Omental fat pad (tissue), 4 donors: ENCODE data around the gene HOTAIR. TPM values are rescaled to one million over a fixed set of nuclear protein-coding genes. Genes with fewer than 3 reads are reported as not detected.
A peak's percentile ranks its signal among the peaks of the same experiment; 100 is the strongest.

Experiments used
- ATAC-seq: fragments of 150-250 bp; one replicate; pipeline ENCODE4 v1.9.1; 2016; ENCODE audit warnings: mild to moderate bottlenecking, moderate library complexity; ENCODE audit not compliant: low FRiP score
- DNase-seq: peaks from one replicate; pipeline ENCODE4 v3.0.0-alpha.2; 2019; ENCODE audit warnings: low spot score
- CTCF ChIP-seq, 3 donors: fragments of 450-650 bp; IDR thresholded peaks; one replicate each; pipeline ENCODE4 v1.5.1; 2016 to 2017; ENCODE audit warnings: antibody characterized with exemption in 3 of 3, mild to moderate bottlenecking in 3 of 3, moderate library complexity in 2 of 3
- total RNA-seq, 4 donors: library from RNA; depleted of rRNA; stranded (reverse); fragments of >200 nt; gene quantifications; one replicate each; pipeline ENCODE4 v1.1.0, GENCODE V29; 2016

Gene HOTAIR
- total RNA-seq, 4 donors from 2014 or later = 0.32 TPM; not detected in 3

DNA sequence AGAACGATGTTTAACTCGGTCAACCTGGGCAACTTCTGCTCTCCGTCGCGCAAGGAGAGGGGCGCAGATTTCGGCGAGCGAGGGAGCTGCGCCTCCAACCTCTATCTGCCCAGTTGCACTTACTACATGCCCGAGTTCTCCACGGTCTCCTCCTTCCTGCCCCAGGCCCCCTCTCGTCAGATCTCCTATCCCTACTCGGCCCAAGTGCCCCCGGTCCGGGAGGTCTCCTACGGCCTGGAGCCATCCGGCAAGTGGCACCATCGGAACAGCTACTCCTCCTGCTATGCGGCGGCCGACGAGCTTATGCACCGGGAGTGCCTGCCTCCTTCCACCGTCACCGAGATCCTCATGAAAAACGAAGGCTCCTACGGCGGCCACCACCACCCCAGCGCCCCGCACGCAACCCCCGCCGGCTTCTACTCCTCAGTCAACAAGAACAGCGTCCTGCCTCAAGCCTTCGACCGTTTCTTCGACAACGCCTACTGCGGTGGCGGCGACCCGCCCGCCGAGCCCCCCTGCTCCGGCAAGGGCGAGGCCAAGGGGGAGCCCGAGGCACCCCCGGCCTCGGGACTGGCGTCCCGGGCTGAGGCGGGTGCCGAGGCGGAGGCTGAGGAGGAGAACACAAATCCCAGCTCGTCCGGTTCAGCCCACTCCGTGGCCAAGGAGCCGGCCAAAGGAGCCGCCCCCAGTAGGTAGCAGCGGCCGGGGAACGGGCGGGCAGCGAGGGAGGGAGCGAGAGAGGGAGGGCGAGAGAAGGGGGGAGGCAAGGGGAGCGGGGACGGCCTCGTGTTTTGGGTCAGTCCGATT lies 1.3 kb downstream of the HOTAIR start:
- TF ChIP-seq CTCF (IDR thresholded peaks at IDR 0.05) = no peak
- no peak for DNase-seq
- ATAC-seq = no peak

GRCh38 chr12:53972722-53973235 lies 2.0 kb downstream of the HOTAIR start, which contains the start of gene HOXC11:
TSS of gene HOXC11 (plus strand) at chr12:53973126. CDS start at chr12:53973242, 116 bp downstream.
- TF ChIP-seq CTCF (IDR thresholded peaks at IDR 0.05) = no peak
- no peak for ATAC-seq
- no peak for DNase-seq

DNA sequence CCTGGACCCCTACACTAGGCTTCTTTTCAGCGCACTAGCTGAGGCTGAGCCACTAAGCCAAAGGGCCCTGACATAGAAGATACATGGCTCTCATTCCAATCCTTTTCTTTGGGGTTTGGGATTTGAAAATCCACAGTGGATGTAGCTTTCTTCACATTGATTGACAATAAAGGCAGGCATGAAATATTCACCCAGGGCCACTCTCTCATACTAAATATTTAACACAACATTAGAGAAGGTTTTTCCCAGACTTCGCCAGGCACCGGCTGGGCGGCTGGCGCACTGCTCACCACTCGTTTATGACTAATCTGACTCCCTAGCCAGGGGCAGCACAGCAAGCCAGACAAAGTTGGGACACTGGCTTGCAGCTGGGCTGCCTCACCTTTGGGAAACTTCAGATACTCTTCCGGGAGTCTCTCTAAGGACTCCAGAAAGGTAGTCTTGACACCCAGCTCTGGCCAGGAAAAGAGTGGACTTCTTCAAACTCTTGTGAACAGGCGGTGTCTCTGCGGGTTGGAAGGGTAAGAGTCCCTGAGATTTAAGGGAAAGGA lies 2.5 kb downstream of the HOTAIR start:
- DNase-seq = no peak
- no peak for TF ChIP-seq CTCF (IDR thresholded peaks at IDR 0.05)
- ATAC-seq = peak; percentile 34

- DNase-seq = no peak
- TF ChIP-seq CTCF (IDR thresholded peaks at IDR 0.05) = no peak
These were observed 3.1 kb downstream of the HOTAIR start for GRCh38 chr12:53971686-53972085.

GRCh38 chr12:53971129-53971528 lies 3.6 kb downstream of the HOTAIR start:
- ATAC-seq = no peak
- TF ChIP-seq CTCF (IDR thresholded peaks at IDR 0.05) = no peak
- DNase-seq = no peak

More at GRCh38 chr12:53971686-53972085, 3.1 kb downstream of the HOTAIR start:
- no peak for ATAC-seq

- no peak for TF ChIP-seq CTCF (IDR thresholded peaks at IDR 0.05)
- no peak for ATAC-seq
These were observed 4.3 kb downstream of the HOTAIR start for GRCh38 chr12:53970451-53970850.

More at GRCh38 chr12:53970451-53970850, 4.3 kb downstream of the HOTAIR start:
- DNase-seq = no peak
